ENCODE data around the gene SCARF1. TPM values are rescaled to one million over a fixed set of nuclear protein-coding genes. Genes with fewer than 3 reads are reported as not detected.
A peak's percentile ranks its signal among the peaks of the same experiment; 100 is the strongest.

The SCARF1 gene
- total RNA-seq, 1 donor from 2014 or later, result 13.2 TPM

- peak; percentile 42 for DNase-seq (ENCODE audit: low spot score)
Measured at GRCh38 chr17:1648173-1648962, 2.8 kb upstream of the SCARF1 start.

- DNase-seq (ENCODE audit: low spot score), result no peak
Measured at GRCh38 chr17:1647802-1648171, 2.3 kb upstream of the SCARF1 start.

GRCh38 chr17:1646199-1646875 is 805 bp upstream of the SCARF1 start:
- no peak for DNase-seq (ENCODE audit: low spot score)

- no peak for DNase-seq (ENCODE audit: low spot score)
Measured at GRCh38 chr17:1644493-1645206, 882 bp downstream of the SCARF1 start.

- DNase-seq (ENCODE audit: low spot score), result no peak
Measured at GRCh38 chr17:1643999-1644492, 1.5 kb downstream of the SCARF1 start.

GRCh38 chr17:1643293-1643998 is 2.1 kb downstream of the SCARF1 start:
- peak; percentile 67 for DNase-seq (ENCODE audit: low spot score)

GRCh38 chr17:1641065-1641403 is 4.5 kb downstream of the SCARF1 start:
- no peak for DNase-seq (ENCODE audit: low spot score)

- DNase-seq (ENCODE audit: low spot score), result no peak
Measured at GRCh38 chr17:1640329-1641064, 5.0 kb downstream of the SCARF1 start.

GRCh38 chr17:1639549-1640180 is 5.9 kb downstream of the SCARF1 start:
- DNase-seq (ENCODE audit: low spot score), result no peak

- DNase-seq (ENCODE audit: low spot score), result no peak
Measured at GRCh38 chr17:1638624-1639300, 6.8 kb downstream of the SCARF1 start.

- DNase-seq (ENCODE audit: low spot score), result no peak
Measured at GRCh38 chr17:1638171-1638590, 7.4 kb downstream of the SCARF1 start.

GRCh38 chr17:1636732-1637285 is 8.7 kb downstream of the SCARF1 start:
- DNase-seq (ENCODE audit: low spot score), result no peak

- no peak for DNase-seq (ENCODE audit: low spot score)
Measured at GRCh38 chr17:1635675-1636465, 9.7 kb downstream of the SCARF1 start.

GRCh38 chr17:1634841-1635650 is 10.5 kb downstream of the SCARF1 start:
- DNase-seq (ENCODE audit: low spot score), result no peak

GRCh38 chr17:1630662-1631061 is 14.9 kb downstream of the SCARF1 start:
- no peak for DNase-seq (ENCODE audit: low spot score)

GRCh38 chr17:1629504-1630310 is 15.8 kb downstream of the SCARF1 start:
- peak; percentile 74 for DNase-seq (ENCODE audit: low spot score)

GRCh38 chr17:1628856-1629503 is 16.6 kb downstream of the SCARF1 start:
- DNase-seq (ENCODE audit: low spot score), result peak; percentile 95
